K562 (cell line): ENCODE results near the gene ACP6. TPM values are rescaled to one million over a fixed set of nuclear protein-coding genes. Genes with fewer than 3 reads are reported as not detected.
A peak's percentile ranks its signal among the peaks of the same experiment; 100 is the strongest.

Experiments used
- ADNP ChIP-seq: fragments of 200-800 bp; sonication (Bioruptor generic); IDR thresholded peaks from 2 replicates; pipeline ENCODE4 v1.6.1; 2016; ENCODE audit warnings: missing genetic modification characterization, missing compliant biosample characterization
- CEBPG ChIP-seq, 3 experiments: fragments of 200-800 bp in 1 of 3; sonication (Bioruptor generic) in 1 of 3; sonication (generic) in 1 of 3; formaldehyde crosslinking in 1 of 3; IDR thresholded peaks in 2 of 3; conservative IDR thresholded peaks in 1 of 3; 2 replicates each; pipeline versions ENCODE4 v1.6.1 to v1.8.0; 2016 to 2022; ENCODE audit warnings: missing compliant biosample characterization in 2 of 3, missing genetic modification characterization in 2 of 3, mild to moderate bottlenecking in 1 of 3, missing genetic modification reagents in 1 of 3
- CLOCK ChIP-seq: fragments of 250-450 bp; sonication (Bioruptor Pico); IDR thresholded peaks from 2 replicates; pipeline ENCODE4 v1.4.0; 2020; ENCODE audit warnings: mild to moderate bottlenecking, moderate library complexity, borderline replicate concordance
- CXXC5 ChIP-seq: fragments of 250-450 bp; sonication (Bioruptor Pico); IDR thresholded peaks from 2 replicates; pipeline ENCODE4 v1.8.0; 2022; ENCODE audit warnings: inconsistent platforms, mild to moderate bottlenecking, moderate library complexity
- HIVEP1 ChIP-seq: fragments of 250-450 bp; sonication (Bioruptor Pico); IDR thresholded peaks from 2 replicates; pipeline ENCODE4 v1.4.0; 2020; ENCODE audit warnings: mild to moderate bottlenecking
- KLF13 ChIP-seq: fragments of 450-650 bp; IDR thresholded peaks from 2 replicates; pipeline ENCODE4 v1.6.1; 2016; ENCODE audit warnings: missing genetic modification characterization, low read depth, mild to moderate bottlenecking, missing compliant biosample characterization, moderate library complexity, borderline replicate concordance
- PHF20 ChIP-seq: fragments of 450-650 bp; IDR thresholded peaks from 2 replicates; pipeline ENCODE4 v1.6.1; 2018; ENCODE audit not compliant: partially characterized antibody
- POLR2AphosphoS2 ChIP-seq: IDR thresholded peaks from 2 replicates; pipeline ENCODE4 v1.6.1; 2012; ENCODE audit warnings: low read length, improper control_type of control experiment
- TFAM ChIP-seq: fragments of 250-450 bp; sonication (Bioruptor Pico); conservative IDR thresholded peaks from 2 replicates; pipeline ENCODE4 v1.5.0; 2021; ENCODE audit warnings: mild to moderate bottlenecking, moderate library complexity
- VEZF1 ChIP-seq: fragments of 200-800 bp; sonication (Bioruptor generic); IDR thresholded peaks from 2 replicates; pipeline ENCODE4 v1.6.1; 2017; ENCODE audit warnings: missing genetic modification characterization, missing compliant biosample characterization
- ZNF354B ChIP-seq: fragments of 250-450 bp; sonication (Bioruptor Pico); IDR thresholded peaks from 2 replicates; pipeline ENCODE4 v1.4.0; 2020
- ZNF639 ChIP-seq, 2 experiments: fragments of 200-800 bp in 1 of 2; sonication (Bioruptor generic) in 1 of 2; sonication (generic) in 1 of 2; formaldehyde crosslinking in 1 of 2; IDR thresholded peaks in 1 of 2; conservative IDR thresholded peaks in 1 of 2; 2 replicates each; pipeline versions ENCODE4 v1.5.0 to v1.6.1; 2016 to 2020; ENCODE audit warnings: missing compliant biosample characterization in 1 of 2, missing genetic modification characterization in 1 of 2, missing genetic modification reagents in 1 of 2
- polyA plus RNA-seq, 8 experiments: library from polyadenylated mRNA; depleted of rRNA in 4 of 8; stranded (reverse) in 5 of 8; unstranded in 3 of 8; fragments of >200 nt; fragmentation: Nextera tagmentation in 2 of 8; fragmentation: Illumina TruSeq in 1 of 8; extraction: Ambion mirVana in 2 of 8; extraction: Trizol in 1 of 8; gene quantifications; 2 replicates each; pipeline versions ENCODE4 v1.2.1 to v1.2.3, GENCODE V29; 2011 to 2014; ENCODE audit warnings: inconsistent platforms in 1 of 8, missing spikeins in 1 of 8
- total RNA-seq, 7 experiments: library from RNA; depleted of rRNA in 6 of 7; stranded (reverse); fragments of >200 nt in 6 of 7; fragmentation: Illumina TruSeq in 2 of 7; extraction: Trizol in 2 of 7; gene quantifications; 2 replicates each; pipeline versions ENCODE4 v1.2.1 to v1.2.3, GENCODE V29; 2011 to 2021; ENCODE audit warnings: low replicate concordance in 1 of 7
- TF ChIP-seq, protein P1 (sequence below), 2 experiments: IDR thresholded peaks; 2 replicates each; pipeline ENCODE4 v1.6.1; 2012; ENCODE audit warnings: improper control_type of control experiment in 2 of 2, low read depth in 2 of 2, low read length in 2 of 2, borderline replicate concordance in 1 of 2
- TF ChIP-seq, protein P2 (sequence below), 2 experiments: fragments of 450-650 bp in 1 of 2; sonication (generic) in 1 of 2; formaldehyde crosslinking in 1 of 2; IDR thresholded peaks in 1 of 2; conservative IDR thresholded peaks in 1 of 2; 2 replicates each; pipeline versions ENCODE4 v1.6.1 to v1.8.1; 2016 to 2023; ENCODE audit warnings: mild to moderate bottlenecking in 2 of 2, moderate library complexity in 2 of 2, inconsistent platforms in 1 of 2, missing genetic modification reagents in 1 of 2

ACP6 gene
- total and polyA plus RNA-seq, 9 of the 15 experiments (the other 6 are each of a cell fraction or from before 2014, with no cell fraction given): 0.05 to 1.4 (median 0.49) TPM

GRCh38 chr1:147600119-147601111 lies 69.9 kb downstream of the ACP6 start (continued):
- TF ChIP-seq CLOCK (CRISPR knock-in tag) (no peak), KLF13 (tag) (no peak), HIVEP1 (no peak), CXXC5 (peak; percentile 42), TFAM (CRISPR knock-in tag) (no peak), POLR2AphosphoS2 (no peak), ZNF354B (no peak), ZNF639 (CRISPR knock-in tag; conservative IDR thresholded peaks at IDR 0.05 in 1 of 2, IDR thresholded peaks at IDR 0.05 in 1 of 2) (peak in 1 of 2 experiments; percentile 62; a peak in 1 of 4 replicates), PHF20 (no peak), ADNP (tag) (no peak), CEBPG (CRISPR knock-in tag; IDR thresholded peaks at IDR 0.05) (no peak), CEBPG (tag; conservative IDR thresholded peaks at IDR 0.05 in 1 of 2, IDR thresholded peaks at IDR 0.05 in 1 of 2) (no peak), VEZF1 (CRISPR knock-in tag) (peak; percentile 78)
- TF ChIP-seq, protein P1, sequence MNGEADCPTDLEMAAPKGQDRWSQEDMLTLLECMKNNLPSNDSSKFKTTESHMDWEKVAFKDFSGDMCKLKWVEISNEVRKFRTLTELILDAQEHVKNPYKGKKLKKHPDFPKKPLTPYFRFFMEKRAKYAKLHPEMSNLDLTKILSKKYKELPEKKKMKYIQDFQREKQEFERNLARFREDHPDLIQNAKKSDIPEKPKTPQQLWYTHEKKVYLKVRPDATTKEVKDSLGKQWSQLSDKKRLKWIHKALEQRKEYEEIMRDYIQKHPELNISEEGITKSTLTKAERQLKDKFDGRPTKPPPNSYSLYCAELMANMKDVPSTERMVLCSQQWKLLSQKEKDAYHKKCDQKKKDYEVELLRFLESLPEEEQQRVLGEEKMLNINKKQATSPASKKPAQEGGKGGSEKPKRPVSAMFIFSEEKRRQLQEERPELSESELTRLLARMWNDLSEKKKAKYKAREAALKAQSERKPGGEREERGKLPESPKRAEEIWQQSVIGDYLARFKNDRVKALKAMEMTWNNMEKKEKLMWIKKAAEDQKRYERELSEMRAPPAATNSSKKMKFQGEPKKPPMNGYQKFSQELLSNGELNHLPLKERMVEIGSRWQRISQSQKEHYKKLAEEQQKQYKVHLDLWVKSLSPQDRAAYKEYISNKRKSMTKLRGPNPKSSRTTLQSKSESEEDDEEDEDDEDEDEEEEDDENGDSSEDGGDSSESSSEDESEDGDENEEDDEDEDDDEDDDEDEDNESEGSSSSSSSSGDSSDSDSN (IDR thresholded peaks at IDR 0.05; ENCODE audit: borderline replicate concordance in 1 of 2, low read depth in 2 of 2, low read length in 2 of 2): peak in 1 of 2 experiments; percentile 39; a peak in 1 of 4 replicates
- TF ChIP-seq, protein P2, sequence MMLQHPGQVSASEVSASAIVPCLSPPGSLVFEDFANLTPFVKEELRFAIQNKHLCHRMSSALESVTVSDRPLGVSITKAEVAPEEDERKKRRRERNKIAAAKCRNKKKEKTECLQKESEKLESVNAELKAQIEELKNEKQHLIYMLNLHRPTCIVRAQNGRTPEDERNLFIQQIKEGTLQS (IDR thresholded peaks at IDR 0.05): peak; percentile 15; the same call in 1 of the 2 replicates
- TF ChIP-seq, protein P2 (CRISPR knock-in tag; conservative IDR thresholded peaks at IDR 0.05): no peak
